Activated CD8-positive, alpha-beta memory T cell treated with anti-CD3 and anti-CD28 coated beads, Interleukin-2, amount 50 U/mL, for 24 hours (primary cell): ENCODE results near the gene NSMCE3.
A peak's percentile ranks its signal among the peaks of the same experiment; 100 is the strongest.

ENCODE experiments used
- DNase-seq: peaks from one replicate; pipeline ENCODE4 v3.0.0-alpha.2; 2020; ENCODE audit errors: extremely low read depth

NSMCE3 gene

DNA sequence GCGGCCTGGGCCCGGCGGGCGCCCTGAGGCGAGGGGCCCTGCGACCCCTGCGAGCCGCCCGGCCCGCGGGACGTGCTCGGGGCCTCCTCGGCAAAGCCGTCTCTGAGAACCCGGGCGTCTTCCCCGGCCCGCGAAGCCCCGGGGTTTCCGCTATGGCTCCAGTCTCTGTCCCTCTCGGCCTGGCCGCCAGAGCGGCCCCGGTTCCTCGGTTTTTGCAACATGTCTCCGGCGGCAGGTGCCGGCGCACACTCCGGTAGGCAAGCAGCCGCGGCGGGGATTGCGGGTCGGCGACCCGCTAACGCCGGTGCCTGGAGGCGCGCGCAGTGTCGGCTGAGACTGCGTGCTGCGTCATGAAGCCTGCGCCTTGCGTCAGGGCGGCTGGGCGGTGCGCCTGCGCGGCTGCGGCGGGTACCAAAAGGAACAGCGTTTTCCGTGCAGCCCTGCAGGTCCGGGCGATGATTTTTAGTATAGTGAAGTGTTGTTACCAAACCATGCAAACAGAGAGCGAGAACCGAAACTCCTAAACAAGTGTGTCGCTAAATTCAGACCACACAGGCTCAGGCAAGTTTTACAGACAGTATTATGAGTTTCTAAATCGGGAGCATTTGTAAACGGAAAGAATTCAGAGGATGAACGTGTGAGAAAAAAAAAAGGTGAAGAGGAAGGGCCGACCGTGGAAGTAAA, at the start of gene NSMCE3:
Gene NSMCE3, minus strand, starts transcription at position 338 of the 684 bp plus-strand sequence. Its CDS starts 117 bp downstream, at position 221.
- peak; percentile 75 for DNase-seq

DNA sequence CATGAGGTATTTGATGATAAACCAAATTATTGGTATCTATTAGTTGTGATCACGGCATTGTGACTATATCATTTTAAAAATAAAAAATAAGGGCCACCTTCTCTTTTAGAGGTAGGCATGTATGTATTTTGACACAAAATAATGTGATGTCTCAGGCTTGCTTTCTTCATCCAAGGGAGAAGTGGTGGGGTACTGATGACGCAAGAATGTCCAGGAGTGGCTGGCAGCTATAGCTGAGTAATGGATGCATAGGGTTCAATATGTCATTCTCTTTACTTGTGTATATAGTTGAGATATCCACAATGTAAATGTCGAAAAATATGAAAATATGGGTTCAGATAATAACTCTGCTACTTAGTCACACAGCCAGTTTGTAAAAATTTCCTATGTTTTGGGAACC, 46.8 kb upstream of the NSMCE3 start:
- DNase-seq = no peak

DNA sequence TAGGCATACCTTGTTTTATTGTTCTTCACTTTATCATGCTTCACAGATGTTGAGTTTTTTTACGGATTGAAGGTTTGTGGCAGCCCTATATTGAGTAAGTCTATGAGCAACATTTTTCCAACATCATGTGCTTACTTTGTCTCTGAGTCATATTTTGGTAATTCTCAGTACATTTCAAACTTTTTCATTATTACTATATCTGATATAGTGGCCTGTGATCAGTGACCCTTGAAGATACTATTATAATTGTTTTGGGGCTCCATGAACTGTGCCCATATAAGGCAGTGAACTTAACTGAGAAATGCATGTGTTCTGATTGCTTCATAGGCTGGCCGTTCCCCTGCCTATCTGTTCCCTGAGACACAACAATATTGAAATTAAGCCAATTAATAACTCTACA, 42.8 kb upstream of the NSMCE3 start:
- DNase-seq = no peak

DNA sequence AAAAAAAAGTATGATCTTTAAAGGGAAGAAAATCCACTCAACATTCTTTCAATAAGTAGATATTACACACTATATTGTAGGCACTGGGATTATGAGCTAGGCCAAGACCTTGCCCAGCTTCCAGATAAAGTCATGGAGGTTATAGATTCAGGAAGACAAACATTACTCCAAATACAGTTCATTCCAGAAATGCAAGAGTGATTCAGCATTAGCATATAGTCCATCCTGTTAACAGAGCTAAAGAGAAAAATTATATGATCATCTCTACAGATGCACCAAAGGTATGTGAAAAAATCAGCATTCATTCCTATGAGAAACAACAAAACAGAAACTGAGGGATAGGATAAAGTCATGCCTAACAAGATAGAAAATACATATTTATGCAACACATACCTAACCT, 42.1 kb upstream of the NSMCE3 start:
- DNase-seq = no peak

DNA sequence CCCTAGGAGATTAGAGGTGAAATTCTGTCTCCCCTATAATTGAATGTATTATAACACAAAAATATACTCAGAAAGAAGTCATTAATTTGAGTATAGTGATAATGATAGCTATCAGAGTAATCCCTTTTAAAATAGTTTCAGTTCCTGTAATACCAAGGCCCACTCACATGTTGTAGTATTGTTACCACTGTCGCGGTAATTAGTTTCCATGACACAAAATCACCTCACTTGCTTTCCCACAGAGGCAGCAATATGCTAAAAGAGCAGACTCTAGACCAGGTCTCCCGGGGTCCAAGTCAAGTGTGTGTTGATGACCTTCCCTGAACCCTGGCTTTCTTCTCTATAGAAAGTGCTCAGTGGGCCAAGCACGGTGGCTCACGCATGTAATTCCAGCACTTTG, 39.5 kb upstream of the NSMCE3 start:
- no peak for DNase-seq

DNA sequence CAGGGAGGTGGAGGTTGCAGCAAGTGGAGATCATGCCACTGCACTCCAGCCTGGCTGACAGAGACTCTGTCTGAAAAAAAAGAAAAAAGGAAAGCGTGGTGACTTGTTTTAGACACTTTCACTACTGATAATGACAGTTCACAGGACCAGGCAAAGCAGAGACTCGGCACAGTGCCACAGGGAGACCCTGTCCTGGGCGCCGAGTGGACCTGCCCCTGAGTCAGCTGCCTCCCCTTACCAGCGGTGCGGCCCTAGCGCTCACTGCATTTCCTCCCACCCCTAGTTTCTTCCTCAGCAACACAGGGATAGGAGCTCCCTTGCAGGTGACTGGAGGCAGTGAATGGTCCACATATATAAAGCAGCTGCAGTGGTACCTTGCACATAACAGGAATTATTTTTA, 38.7 kb upstream of the NSMCE3 start:
- DNase-seq = no peak

DNA sequence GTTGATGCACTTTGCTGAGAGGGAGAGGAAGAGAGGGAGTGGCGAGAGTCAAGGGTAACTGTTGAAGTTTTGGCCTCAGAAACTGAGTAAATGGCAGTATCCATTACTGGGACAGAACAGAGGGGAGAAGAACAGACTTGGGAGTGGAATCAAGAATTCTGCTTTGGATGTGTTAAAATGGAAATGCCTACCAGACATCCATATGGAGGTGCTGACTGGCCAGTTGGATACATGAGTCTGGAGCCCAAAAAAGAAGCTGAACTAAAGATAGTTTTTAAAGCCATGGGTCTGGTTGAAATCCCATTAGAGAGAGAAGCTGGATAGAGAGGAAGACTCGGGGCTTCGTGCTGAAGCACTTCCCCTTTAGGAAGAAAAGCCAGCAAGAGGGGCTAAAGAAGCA, 35.9 kb upstream of the NSMCE3 start:
- DNase-seq = no peak

DNA sequence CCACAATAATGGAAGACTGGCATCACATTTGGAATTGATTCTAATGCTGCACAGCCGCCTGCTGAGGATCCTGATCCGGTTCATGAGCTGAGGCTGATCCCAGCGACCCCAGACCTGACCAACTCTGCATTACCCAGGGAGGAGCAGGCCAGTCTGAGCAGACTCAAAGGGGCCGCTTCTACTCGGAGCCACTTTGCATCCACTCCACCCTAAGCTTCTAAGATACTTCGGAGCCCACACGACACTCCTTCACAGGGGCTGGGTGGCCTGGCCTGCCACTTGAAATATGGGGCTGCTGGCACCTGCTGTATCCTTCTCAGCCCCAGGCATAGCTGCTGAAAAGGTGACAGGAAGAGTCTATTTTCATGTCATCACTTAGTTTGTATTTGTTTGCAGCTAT, 33.2 kb upstream of the NSMCE3 start:
- no peak for DNase-seq

DNA sequence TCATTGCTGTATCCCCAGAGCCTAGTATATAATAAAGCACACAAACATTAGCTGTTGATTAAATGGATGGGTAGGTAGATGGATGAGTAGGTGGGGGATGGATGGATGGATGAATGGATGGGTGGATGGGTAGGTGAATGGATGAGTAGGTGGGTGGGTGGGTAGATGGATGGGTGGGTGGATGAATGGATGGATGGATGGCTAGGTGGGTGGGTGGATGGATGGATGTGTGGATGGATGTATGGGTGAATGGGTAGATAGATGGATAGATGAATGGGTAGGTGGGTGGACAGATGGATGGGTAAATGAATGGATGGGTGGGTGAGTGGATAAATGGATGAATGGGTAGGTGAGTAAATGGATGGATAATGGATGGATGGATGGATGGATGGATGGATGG, 30.2 kb upstream of the NSMCE3 start:
- no peak for DNase-seq

DNA sequence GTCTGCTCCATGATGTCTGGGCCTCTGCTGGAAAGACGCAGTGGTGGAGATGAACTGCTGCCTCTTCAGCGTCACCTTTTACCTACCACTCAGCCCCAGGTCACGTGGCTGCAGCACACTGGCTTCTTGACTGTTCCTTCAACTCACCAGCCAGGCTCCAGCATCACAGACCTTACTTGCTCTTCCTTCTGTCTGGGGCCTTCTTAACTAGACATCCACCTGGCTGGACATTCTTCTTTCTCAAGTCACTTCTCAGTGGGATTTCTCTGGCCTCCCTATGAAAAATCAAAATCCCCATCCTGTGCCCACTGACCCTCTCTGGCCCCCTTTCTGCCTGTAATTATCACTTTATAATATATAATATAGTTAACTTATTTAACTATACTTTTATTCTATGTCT, 29.7 kb upstream of the NSMCE3 start:
- no peak for DNase-seq

DNA sequence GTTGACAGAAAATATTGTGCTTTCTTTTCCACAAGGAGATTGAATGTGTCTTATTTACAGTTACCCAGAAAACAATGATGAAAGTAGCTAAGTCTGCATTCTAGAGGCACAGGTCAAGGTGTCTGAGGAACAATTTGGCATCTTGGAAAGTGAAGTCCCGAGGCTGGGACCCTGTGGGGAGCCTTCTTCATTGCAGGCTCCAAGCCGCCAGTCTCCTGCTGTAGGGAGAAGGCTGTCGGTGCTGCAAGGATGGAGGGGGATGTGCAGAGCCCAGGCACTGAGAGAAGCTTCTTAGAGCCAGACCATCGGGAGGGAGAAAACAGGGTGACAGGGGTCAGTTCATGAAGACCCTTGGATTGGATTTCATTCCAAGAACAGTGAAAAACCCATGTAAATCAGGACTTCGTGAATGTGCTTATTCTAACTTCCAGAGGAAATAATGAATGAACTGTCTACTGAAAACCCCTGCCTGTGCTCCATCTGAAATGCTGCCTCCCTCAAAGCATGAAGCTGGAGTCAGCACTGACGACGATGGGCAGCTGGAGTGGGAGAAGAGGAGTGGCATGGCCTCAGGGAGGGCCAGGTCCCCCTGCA, 25.2 kb upstream of the NSMCE3 start:
- no peak for DNase-seq

DNA sequence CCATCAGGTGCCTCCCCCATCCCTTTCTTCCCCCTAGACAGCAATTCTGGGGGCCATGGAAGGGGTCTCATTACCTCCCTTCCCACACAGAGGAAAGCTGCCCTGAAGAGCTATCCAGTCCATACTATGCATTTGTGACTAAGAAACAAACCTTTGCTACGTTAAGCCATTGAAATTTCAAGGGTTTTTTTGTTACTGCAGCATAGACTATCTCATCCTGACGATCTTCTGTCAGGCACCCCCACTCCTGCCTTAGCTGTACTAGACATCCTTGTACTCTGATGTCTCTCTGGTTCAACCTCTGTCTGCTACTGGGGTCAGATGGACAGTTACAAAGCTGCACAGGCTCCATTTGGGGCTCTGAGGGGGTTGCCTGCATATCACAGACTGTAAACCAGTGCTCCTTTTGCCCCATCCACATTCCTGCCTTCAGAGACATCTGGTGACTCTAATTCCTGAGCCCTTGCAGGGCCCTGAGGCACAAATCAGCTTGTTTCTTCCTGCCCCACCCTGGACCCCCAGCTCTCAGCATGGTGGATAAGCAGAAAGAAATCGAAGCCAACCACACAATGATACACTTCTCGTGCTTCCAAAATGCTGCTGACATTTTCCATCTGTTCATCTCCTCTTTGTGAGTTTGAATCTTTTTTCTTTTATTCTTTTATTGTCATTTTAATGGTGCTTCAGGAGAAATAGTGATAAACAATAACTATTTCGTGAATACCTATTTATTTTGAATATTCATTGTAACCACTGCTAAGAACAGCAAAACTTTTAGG, 21.6 kb upstream of the NSMCE3 start:
- no peak for DNase-seq

DNA sequence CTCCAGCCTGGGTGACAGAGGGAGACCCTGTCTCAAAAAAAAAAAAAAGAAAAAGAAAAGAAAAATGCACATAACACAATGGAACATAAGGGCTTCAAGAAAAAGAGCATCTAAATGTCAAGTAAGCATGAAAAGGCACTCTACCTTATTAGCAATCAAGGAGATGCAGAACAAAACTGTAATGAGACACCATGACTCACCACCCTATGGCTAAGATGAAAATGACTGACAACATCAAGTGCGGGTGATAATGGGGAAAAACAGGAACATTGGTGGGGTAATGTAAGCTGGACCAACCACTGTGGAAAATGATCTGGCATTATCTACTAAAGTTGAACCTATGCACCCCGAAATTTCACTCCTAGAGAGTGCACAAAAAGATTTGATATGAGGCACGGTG, 19.6 kb upstream of the NSMCE3 start:
- no peak for DNase-seq

DNA sequence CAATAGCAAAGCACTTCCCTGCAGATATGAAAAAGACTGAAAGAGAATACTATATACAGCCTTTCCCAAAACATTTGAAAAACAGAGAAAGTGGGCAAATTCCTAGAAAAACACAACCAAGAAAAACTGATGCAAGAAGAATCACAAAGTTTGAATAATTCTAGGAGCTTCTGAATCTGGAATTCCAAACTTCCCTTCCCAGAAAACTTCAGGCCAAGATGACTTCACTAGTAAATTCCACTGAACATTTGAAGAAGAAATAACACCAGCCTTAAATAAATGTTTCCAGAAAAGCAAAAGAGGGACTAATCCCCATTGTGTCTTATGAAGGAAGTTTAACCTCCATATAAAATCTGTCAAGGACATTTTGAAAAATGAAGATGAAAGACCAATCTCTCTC, 15.8 kb upstream of the NSMCE3 start:
- no peak for DNase-seq

DNA sequence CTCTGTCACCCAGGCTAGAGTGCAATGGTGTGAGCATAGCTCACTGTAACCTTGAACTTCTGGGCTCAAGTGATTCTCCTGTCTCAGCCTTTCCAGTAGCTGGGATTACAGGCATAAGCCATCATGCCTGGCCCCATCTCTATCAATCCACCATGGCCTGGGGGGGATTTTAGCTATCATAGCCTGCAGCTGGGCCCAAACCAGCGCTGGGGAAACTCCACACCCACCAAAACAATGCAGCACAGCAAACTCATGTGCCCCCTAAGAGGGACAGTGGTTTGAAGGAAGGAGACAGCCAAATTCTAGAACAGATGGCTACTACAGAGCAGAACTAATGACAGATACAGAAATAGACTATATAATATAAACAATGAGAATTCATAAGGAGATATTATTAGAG, 13.8 kb upstream of the NSMCE3 start:
- DNase-seq = no peak

DNA sequence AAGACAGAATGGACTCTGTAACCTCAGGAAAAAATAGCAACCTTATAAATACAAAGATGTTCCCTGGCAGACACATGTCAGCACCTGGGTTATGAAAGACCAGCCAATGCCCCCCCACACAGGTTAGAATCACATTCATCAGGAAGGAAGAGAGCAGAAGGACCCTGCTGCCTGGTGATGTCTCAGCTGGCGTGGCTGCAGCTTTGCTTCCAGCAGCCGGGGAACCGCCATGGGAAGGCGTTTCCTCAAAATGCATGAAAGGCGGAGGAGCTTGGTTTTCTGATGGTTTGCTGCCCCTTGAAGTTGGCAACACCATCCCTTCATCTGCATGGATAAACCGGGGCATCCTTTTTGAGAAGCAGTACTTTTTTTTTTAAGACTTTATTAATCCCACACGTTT, 10.9 kb upstream of the NSMCE3 start:
- no peak for DNase-seq

DNA sequence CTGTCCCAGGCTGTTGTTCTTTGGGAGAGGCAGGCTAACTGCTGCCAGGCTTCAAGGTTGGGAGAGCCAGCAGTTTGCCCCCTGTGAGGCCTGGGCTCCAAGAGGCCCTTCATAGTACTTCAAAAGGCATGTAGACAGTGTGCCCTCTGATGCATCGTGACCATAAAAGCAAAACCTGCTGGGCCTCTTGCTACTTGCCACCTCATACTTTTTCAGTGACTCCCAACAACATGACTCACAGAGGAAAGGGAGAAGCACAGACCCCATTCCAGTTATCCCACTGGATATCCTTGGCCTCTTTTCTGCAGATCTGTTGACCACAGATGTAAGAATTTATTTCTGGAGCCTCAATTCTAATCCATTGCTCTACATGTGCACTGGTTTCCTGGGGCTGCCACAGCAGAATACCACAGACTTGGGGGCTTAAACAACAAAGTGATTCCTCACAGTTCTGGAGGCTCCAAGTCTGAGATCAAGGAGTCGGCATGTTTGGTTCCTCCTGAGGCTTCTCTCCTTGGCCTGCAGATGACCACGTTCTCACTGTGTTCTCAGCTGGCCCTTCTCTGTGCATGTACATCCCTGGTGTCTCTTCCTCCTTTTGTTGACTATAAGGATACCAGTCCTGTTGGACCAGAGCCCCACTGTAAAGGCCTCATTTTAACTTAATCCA, 8.9 kb upstream of the NSMCE3 start:
- no peak for DNase-seq

DNA sequence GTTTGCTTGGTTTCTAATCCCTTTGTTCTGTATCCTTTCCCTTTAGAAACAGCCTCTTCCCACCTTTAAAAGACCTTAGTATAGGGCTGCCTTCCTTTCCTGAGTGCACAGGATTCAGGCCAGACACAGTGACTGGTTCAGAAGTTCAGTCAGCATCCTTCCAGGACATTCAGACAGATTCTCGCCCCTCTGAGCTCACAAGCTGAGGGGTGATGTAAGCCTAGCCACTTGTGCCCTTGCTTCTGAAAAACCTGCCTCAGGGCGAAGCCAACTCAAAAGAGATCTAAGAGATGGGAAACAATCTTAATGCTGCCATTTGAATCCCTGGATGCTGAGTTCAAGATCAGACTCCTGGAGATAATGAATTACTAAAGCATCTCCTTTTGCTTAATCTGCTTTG, 6.7 kb upstream of the NSMCE3 start:
- DNase-seq = no peak

DNA sequence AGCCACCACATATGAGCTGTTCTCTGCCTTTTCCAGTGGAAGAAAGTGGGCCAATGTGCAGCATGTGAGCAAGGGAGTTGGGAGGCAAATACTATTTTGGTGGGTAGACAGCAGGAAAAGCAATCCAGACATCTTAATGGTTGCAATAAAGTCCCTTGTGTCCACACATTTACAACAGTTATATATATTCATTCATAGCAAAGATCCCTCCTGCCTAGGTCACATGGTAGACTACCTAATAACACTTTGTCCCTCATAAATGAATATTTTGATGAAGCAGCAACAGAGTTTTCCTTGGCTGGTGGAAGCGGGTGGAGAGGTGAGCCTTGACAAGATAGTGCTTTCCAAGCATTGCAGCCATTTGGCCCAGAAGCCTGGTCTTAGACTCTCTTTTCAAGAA, 6.2 kb upstream of the NSMCE3 start:
- no peak for DNase-seq

DNA sequence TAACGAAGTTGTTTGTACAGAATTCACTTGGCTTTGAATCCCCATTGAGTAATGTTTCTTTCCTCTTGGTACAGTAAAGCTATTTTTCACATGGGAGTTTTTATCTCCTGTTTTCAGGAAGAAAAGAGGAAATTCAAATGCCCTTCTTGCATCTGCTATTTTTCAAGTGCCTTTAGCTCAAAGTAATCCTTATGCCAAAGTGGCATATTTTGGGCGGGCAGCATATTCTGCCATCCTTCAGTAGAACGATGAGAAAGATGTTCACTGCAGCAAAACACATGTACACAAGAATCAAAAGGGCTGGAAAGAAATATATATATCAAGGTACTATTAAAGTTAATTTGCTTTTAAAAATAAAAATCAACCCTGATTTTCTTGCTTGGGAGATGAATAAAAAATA, 5.3 kb upstream of the NSMCE3 start:
- no peak for DNase-seq

DNA sequence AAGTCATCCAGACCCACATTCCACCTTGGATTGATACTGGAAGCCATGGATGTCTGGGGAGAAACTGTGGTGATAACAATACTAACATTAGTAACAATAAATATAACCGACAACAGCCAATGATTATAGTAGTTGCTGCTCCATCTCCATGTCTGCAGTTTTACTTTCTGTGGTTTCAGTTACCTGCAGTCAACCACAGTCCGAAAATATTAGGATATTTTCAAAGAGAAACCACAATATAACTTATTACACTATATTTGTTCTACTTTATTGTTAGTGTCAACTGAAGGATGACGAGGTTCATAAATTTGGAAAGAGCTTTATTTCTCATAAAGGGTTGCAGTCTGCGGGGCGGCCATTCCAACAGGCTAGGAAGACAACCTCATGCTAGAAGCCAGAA, 2.6 kb upstream of the NSMCE3 start:
- no peak for DNase-seq

DNA sequence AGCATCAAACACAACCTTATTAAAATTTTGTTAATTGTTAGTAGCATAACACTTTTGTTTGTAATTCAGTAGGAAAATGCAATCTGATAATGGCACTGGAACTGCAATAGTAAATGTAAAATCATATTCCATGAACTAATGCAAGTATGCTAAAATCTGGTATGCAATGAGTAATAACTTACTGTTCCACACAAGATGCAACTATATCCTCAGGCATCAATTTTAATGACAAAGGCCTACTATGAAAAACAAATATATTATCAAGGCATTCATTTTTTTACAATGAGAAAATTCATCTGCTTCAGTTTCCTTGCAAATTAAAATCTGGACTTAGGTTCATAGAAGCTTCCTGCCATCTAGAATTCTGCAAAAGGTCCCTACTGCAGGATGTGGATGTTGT, 1.4 kb upstream of the NSMCE3 start:
- no peak for DNase-seq
